GM18499 (cell line): ENCODE data around the gene ANKRD26.
A peak's percentile ranks its signal among the peaks of the same experiment; 100 is the strongest.

Experiments used
- ATAC-seq: cut with Tn5 transposase; IDR thresholded peaks from one replicate; pipeline ENCODE4 v1.9.1; 2021; ENCODE audit warnings: moderate number of reproducible peaks; ENCODE audit not compliant: insufficient read depth, unreplicated experiment

ANKRD26 gene

GRCh38 chr10:27022048-27022447 lies 78.2 kb downstream of the ANKRD26 start:
- ATAC-seq = no peak

- no peak for ATAC-seq
Observed at GRCh38 chr10:27020243-27020642, 80.1 kb downstream of the ANKRD26 start.

- no peak for ATAC-seq
Observed at GRCh38 chr10:27019827-27020226, 80.5 kb downstream of the ANKRD26 start.

GRCh38 chr10:26997610-26998009 lies 102.7 kb downstream of the ANKRD26 start:
- ATAC-seq = no peak

- no peak for ATAC-seq
Observed at GRCh38 chr10:26994743-26995142, 105.6 kb downstream of the ANKRD26 start.

- ATAC-seq = no peak
Observed at GRCh38 chr10:26987851-26988250, 112.4 kb downstream of the ANKRD26 start.

GRCh38 chr10:26983156-26983555 lies 117.1 kb downstream of the ANKRD26 start:
- ATAC-seq = no peak

- no peak for ATAC-seq
Observed at GRCh38 chr10:26982058-26982457, 118.2 kb downstream of the ANKRD26 start.

GRCh38 chr10:26981232-26981824 lies 119.0 kb downstream of the ANKRD26 start:
- ATAC-seq = no peak

- ATAC-seq = no peak
Observed at GRCh38 chr10:26978519-26978918, 121.8 kb downstream of the ANKRD26 start.

GRCh38 chr10:26977635-26978034 lies 122.7 kb downstream of the ANKRD26 start:
- ATAC-seq = no peak

- ATAC-seq = peak; percentile 35
Observed at GRCh38 chr10:26970667-26971066, 129.6 kb downstream of the ANKRD26 start.

GRCh38 chr10:26969145-26969926 lies 131.0 kb downstream of the ANKRD26 start:
- peak; percentile 86 for ATAC-seq

GRCh38 chr10:26962835-26963234 lies 137.5 kb downstream of the ANKRD26 start:
- no peak for ATAC-seq

GRCh38 chr10:26960308-26960707 lies 140.0 kb downstream of the ANKRD26 start:
- no peak for ATAC-seq

GRCh38 chr10:26959841-26960240 lies 140.5 kb downstream of the ANKRD26 start:
- no peak for ATAC-seq
